Activated CD4-positive, CD25-positive, alpha-beta regulatory T cell treated with anti-CD3 and anti-CD28 coated beads, Interleukin-2, amount 50 U/mL, for 72 hours (primary cell): Measurements from ENCODE around the gene ZNF683.
"Not testable (repeated sequence)": the region's sequence is repeated elsewhere in the genome, so short reads cannot be mapped to it uniquely, and the experiment has no call there.

Experiments
- DNase-seq: peaks from one replicate; pipeline ENCODE4 v3.0.0; 2021

Gene ZNF683

GRCh38 chr1:26372611-26373010, at the start of gene ZNF683:
TSS of gene ZNF683 (minus strand) at chr1:26372750. CDS start at chr1:26368571, 4,179 bp downstream.
- not testable (repeated sequence) for DNase-seq

- DNase-seq = no peak
Observed at GRCh38 chr1:26419494-26419893, 46.9 kb upstream of the ZNF683 start.

- DNase-seq = no peak
Observed at GRCh38 chr1:26418865-26419349, 46.4 kb upstream of the ZNF683 start.

- peak; percentile 87 for DNase-seq
Observed at GRCh38 chr1:26417111-26417759, 44.7 kb upstream of the ZNF683 start.

GRCh38 chr1:26413031-26413430, 40.5 kb upstream of the ZNF683 start:
- no peak for DNase-seq

- no peak for DNase-seq
Observed at GRCh38 chr1:26412180-26412840, 39.8 kb upstream of the ZNF683 start.

GRCh38 chr1:26411624-26412074, 39.1 kb upstream of the ZNF683 start:
- DNase-seq = no peak

GRCh38 chr1:26410706-26411623, 38.4 kb upstream of the ZNF683 start, which contains the start of gene LIN28A:
TSS of gene LIN28A (plus strand) at chr1:26410817. CDS start at chr1:26410892, 75 bp downstream.
- no peak for DNase-seq

- DNase-seq = no peak
Observed at GRCh38 chr1:26409191-26409807, 36.7 kb upstream of the ZNF683 start.

GRCh38 chr1:26408604-26409003, 36.1 kb upstream of the ZNF683 start:
- DNase-seq = peak; percentile 59

GRCh38 chr1:26405281-26405915, 32.8 kb upstream of the ZNF683 start:
- no peak for DNase-seq

- no peak for DNase-seq
Observed at GRCh38 chr1:26404641-26405040, 32.1 kb upstream of the ZNF683 start.

- no peak for DNase-seq
Observed at GRCh38 chr1:26403656-26404055, 31.1 kb upstream of the ZNF683 start.

GRCh38 chr1:26401891-26402290, 29.3 kb upstream of the ZNF683 start:
- no peak for DNase-seq

GRCh38 chr1:26399034-26399433, 26.5 kb upstream of the ZNF683 start:
- DNase-seq = no peak

GRCh38 chr1:26395754-26396153, 23.2 kb upstream of the ZNF683 start:
- DNase-seq = no peak

GRCh38 chr1:26391450-26391849, 18.9 kb upstream of the ZNF683 start:
- DNase-seq = no peak

- DNase-seq = no peak
Observed at GRCh38 chr1:26389604-26390247, 17.2 kb upstream of the ZNF683 start.

GRCh38 chr1:26388791-26389445, 16.4 kb upstream of the ZNF683 start:
- DNase-seq = no peak

GRCh38 chr1:26387447-26387846, 14.9 kb upstream of the ZNF683 start:
- no peak for DNase-seq

GRCh38 chr1:26385063-26385462, 12.5 kb upstream of the ZNF683 start:
- not testable (repeated sequence) for DNase-seq
